Stomach (tissue), 9 donors: ENCODE data around the gene ACTBL2. TPM values are rescaled to one million over a fixed set of nuclear protein-coding genes. Genes with fewer than 3 reads are reported as not detected.

ENCODE experiments used
- DNase-seq, 2 donors: peaks; one replicate each; pipeline versions ENCODE4 v3.0.0 to v3.0.0-alpha.2; 2013 to 2019
- H3K27ac ChIP-seq, 5 donors: fragments of 200-600 bp in 4 of 5; sonication (generic) in 4 of 5; one replicate each; pipeline ENCODE4 v1.5.1; 2013 to 2019; ENCODE audit warnings: mild to moderate bottlenecking in 1 of 5, moderate library complexity in 1 of 5
- H3K27me3 ChIP-seq, 3 donors: fragments of 200-600 bp; sonication (generic); one replicate each; pipeline ENCODE4 v1.5.1; 2017 to 2019; ENCODE audit warnings: mixed run types in 1 of 3
- H3K36me3 ChIP-seq, 4 donors: fragments of 200-600 bp; sonication (generic); 1 replicate in 3 of 4; 2 replicates in 1 of 4; pipeline ENCODE4 v1.5.1; 2016 to 2019
- H3K4me1 ChIP-seq, 4 donors: fragments of 200-600 bp; sonication (generic); one replicate each; pipeline ENCODE4 v1.5.1; 2016 to 2019
- H3K4me3 ChIP-seq, 4 donors: fragments of 200-600 bp; sonication (generic) in 3 of 4; one replicate each; pipeline ENCODE4 v1.5.1; 2016 to 2019; ENCODE audit warnings: mild to moderate bottlenecking in 1 of 4
- H3K9me3 ChIP-seq, 4 donors: fragments of 200-600 bp; sonication (generic); one replicate each; pipeline ENCODE4 v1.5.1; 2016 to 2019
- CTCF ChIP-seq, 7 experiments: fragments of 450-650 bp in 4 of 7; fragments of 200-600 bp in 3 of 7; sonication (generic) in 3 of 7; IDR thresholded peaks; one replicate each; pipeline ENCODE4 v1.5.1; 2016 to 2019; ENCODE audit warnings: antibody characterized with exemption in 7 of 7, control low read depth in 2 of 7, mild to moderate bottlenecking in 1 of 7
- EP300 ChIP-seq: sonication (generic); formaldehyde crosslinking; IDR thresholded peaks from one replicate; pipeline ENCODE4 v1.6.1; 2017; ENCODE audit warnings: antibody characterized with exemption
- POLR2A ChIP-seq, 4 donors: fragments of 450-650 bp; IDR thresholded peaks; one replicate each; pipeline ENCODE4 v1.6.1; 2016; ENCODE audit warnings: antibody characterized with exemption in 4 of 4, control low read depth in 2 of 4, mild to moderate bottlenecking in 1 of 4, moderate library complexity in 1 of 4
- POLR2AphosphoS5 ChIP-seq, 3 donors: sonication (generic); formaldehyde crosslinking; IDR thresholded peaks; one replicate each; pipeline ENCODE4 v1.6.1; 2016; ENCODE audit warnings: antibody characterized with exemption in 3 of 3
- WGBS, 5 donors: extraction: QIAGEN DNeasy Blood & Tissue Kit in 3 of 5; methylation state at CpG; one replicate each; pipeline versions ENCODE4 v1.1.5 to v1.1.7; 2013 to 2018; 5-methylcytosine and 5-hydroxymethylcytosine counted together
- intact Hi-C: fragments of 100-400 bp; cut with DNase I; formaldehyde crosslinking; loops from one replicate; pipeline ENCODE4 v1.15.1; 2023; ENCODE audit warnings: low total_unique reads
- polyA plus RNA-seq, 3 donors: library from polyadenylated mRNA; stranded (reverse); fragments of 200-250 nt; gene quantifications; one replicate each; pipeline ENCODE4 v1.2.3, GENCODE V29; 2013
- total RNA-seq, 5 donors: library from RNA; depleted of rRNA; stranded (reverse); fragments of >200 nt; gene quantifications; one replicate each; pipeline versions ENCODE4 v1.1.0 to v1.2.3, GENCODE V29; 2014 to 2016
- donor health status: healthy with polysubstance abuse.
- donor health status: Bipolar disorder and iron deficiency.
- donor health status: healthy.

ACTBL2 gene
- total and polyA plus RNA-seq, 8 donors, result 0.05 to 0.19 TPM; not detected in 6

GRCh38 chr5:57445006-57445704 is 37.5 kb downstream of the ACTBL2 start:
- no peaks in the 10 kb centered on the region for H3K9me3 ChIP-seq
- TF ChIP-seq CTCF (IDR thresholded peaks at IDR 0.05) (no peak), POLR2AphosphoS5 (IDR thresholded peaks at IDR 0.05) (no peak), POLR2A (IDR thresholded peaks at IDR 0.05) (no peak), EP300 (no peak)
- no peaks in the 10 kb centered on the region for H3K27me3 ChIP-seq
- no peaks in the 10 kb centered on the region for H3K36me3 ChIP-seq
- H3K27ac ChIP-seq, result no peak overlapping the region
- intact Hi-C loops, result no loop called here
- H3K4me1 ChIP-seq, result peaks cover 0 to 19% (median 9%) of the 10 kb centered on the region in 4 donors
- H3K4me3 ChIP-seq, result no peak overlapping the region
- DNase-seq, result peak in 1 of 2 donors; percentile 34
- 73 to 82% (median 81%) methylated on average over 5 of the region's 5 CpGs for WGBS, 5 donors

GRCh38 chr5:57442080-57442839 is 40.4 kb downstream of the ACTBL2 start:
- WGBS, 5 donors, result 61 to 77% (median 74%) methylated on average over 4 of the region's 4 CpGs
- Histone ChIP-seq H3K4me1 (peaks cover 0 to 27% (median 9%) of the 10 kb centered on the region in 4 donors), H3K27me3 (no peaks in the 10 kb centered on the region), H3K9me3 (no peaks in the 10 kb centered on the region), H3K27ac (peak overlapping the region in 1 of 5 donors; percentile 20), H3K36me3 (no peaks in the 10 kb centered on the region), H3K4me3 (no peak overlapping the region)
- no peak for DNase-seq
- intact Hi-C loops, result no loop called here
- no peak for TF ChIP-seq CTCF (IDR thresholded peaks at IDR 0.05)
- TF ChIP-seq POLR2AphosphoS5 (IDR thresholded peaks at IDR 0.05), result no peak
- no peak for TF ChIP-seq POLR2A (IDR thresholded peaks at IDR 0.05)
- no peak for TF ChIP-seq EP300

GRCh38 chr5:57441557-57441956 is 41.1 kb downstream of the ACTBL2 start:
- 46 to 63% (median 58%) methylated on average over 2 of the region's 2 CpGs for WGBS, 5 donors

More at GRCh38 chr5:57441557-57441956, 41.1 kb downstream of the ACTBL2 start:
- Histone ChIP-seq H3K36me3 (no peaks in the 10 kb centered on the region), H3K27me3 (no peaks in the 10 kb centered on the region), H3K4me1 (peaks cover 3 to 32% (median 11%) of the 10 kb centered on the region in 4 donors), H3K9me3 (no peaks in the 10 kb centered on the region), H3K4me3 (no peak overlapping the region), H3K27ac (peak overlapping the region in 1 of 5 donors; percentile 20)
- intact Hi-C loops, result no loop called here
- TF ChIP-seq POLR2A (IDR thresholded peaks at IDR 0.05) (no peak), POLR2AphosphoS5 (IDR thresholded peaks at IDR 0.05) (no peak), EP300 (no peak), CTCF (IDR thresholded peaks at IDR 0.05) (no peak)
- DNase-seq, result peak in 1 of 2 donors; percentile 55
